ENCODE measurements around the gene ADGRE1. TPM values are rescaled to one million over a fixed set of nuclear protein-coding genes. Genes with fewer than 3 reads are reported as not detected.

ADGRE1 gene
- polyA plus RNA-seq, 3 donors: 0.04 to 0.31 (median 0.14) TPM

DNA sequence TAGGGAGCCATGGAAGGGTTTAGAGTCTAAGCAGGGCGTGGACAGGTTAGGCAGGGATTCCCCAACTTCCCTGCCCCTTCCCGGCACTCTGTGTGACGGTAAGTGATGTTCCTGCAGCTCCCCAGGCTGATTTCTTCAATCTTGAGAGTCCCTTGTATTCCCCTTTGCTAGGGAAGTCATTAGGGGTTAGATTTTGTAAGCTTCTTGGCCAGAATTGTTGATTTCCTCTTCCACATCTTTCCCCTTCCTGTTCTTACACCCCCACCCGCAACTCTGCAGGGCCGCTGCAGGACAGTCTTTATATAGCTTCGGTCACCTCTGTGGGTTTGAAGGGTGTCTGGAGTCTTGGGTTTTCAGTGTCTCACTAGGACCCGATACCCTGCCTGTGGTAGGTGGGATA lies 10.6 kb upstream of the ADGRE1 start:
- DNase-seq (ENCODE audit: low read depth in 3 of 3, low spot score in 2 of 3): no peak

DNA sequence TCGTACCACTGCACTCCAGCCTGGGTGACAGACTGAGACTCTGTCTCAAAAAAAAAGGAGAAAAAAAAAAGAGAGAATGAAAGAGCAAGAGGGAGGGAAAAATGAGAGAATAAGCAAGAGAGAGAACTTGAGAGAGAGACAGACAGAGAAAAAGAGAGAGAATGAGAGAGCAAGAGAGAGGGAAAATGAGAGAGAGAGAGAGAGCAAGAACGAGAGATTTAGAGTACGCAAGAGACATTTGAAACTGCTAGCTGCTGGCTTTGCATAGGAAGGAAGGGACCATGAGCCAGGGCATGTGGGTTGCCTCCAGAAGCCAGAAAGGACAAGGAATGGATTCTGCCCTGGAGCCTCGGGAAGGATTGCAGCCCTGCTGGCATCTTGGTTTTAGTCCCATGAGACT lies 9.6 kb upstream of the ADGRE1 start:
- DNase-seq (ENCODE audit: low read depth in 3 of 3, low spot score in 2 of 3): no peak

DNA sequence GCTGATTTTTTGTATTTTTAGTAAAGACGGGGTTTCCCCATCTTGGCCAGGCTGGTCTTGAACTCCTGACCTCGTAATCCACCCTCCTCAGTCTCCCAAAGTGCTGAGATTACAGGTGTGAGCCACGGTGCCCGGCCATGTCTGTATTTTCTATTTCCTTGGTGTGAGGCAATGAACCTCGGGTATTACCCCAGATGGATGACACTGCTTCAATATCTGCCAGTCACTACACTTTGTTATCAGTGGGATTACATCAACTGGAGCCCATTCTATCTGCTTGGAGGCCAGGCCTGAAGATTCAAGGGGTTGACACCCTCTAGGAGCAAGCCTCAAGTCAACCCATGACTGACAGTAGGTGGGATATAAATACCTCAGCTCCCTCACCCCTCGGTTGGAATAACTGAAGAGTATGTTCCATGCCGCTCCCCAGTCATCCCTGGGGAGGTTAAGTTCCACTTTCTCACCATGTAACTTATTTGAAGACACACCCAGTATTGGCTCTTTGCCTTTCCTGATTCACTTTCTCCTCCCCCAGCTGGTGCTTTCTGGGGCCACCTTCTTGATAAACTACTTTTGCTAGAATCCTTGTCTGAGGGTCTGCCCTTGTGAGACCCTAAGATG lies 992 bp upstream of the ADGRE1 start:
- no peak for DNase-seq (ENCODE audit: low read depth in 3 of 3, low spot score in 2 of 3)

GRCh38 chr19:6888967-6889366 lies 1.6 kb downstream of the ADGRE1 start:
- DNase-seq (ENCODE audit: low read depth in 3 of 3, low spot score in 2 of 3): no peak

GRCh38 chr19:6890401-6890913 lies 3.1 kb downstream of the ADGRE1 start:
- no peak for DNase-seq (ENCODE audit: low read depth in 3 of 3, low spot score in 2 of 3)

DNA sequence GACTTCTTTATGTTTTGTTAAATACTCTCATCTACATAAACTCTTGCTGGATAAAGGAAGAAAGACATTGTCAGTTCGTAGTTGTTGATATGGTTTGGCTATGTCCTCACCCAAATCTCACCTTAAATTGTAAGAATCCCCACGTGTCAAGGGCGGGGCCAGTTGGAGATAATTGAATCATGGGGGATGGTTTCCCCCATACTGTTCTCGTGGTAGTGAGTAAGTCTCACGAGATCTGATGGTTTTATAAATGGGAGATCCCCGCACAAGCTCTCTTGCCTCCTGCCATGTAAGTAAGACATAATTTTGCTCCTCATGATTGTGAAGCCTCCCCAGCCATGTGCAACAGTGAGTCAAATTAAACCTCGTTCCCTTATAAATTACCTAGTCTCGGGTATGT lies 3.6 kb downstream of the ADGRE1 start:
- DNase-seq (ENCODE audit: low read depth in 3 of 3, low spot score in 2 of 3): no peak

DNA sequence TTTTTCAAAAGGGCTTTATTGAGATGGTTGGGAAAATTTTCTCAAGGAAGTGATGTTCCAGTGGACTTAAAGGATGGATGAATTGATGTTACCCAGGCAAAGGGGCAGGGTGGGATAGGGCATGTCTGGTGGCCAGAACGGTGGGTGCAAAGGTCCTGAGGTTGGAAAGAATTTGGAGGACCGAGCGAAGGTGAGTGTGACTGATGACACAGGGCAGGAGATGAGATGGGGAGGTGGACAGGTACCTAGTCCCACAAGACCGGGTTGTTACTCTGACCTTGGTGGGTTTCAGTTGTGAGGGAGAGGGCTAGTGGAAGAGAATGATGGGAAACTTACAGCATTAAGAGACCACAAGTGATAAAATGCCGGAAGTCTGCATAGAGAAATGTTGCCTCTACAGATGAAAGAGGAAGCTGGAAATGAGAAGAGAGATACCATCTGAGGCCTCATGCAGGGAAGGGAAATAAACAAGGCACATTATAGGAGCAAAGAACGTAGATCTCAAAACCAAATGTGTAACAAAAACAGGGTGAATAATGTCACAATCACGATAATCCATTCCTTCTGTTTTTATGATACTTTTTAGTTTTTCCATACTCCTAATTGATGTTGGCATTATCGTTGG lies 4.5 kb downstream of the ADGRE1 start:
- no peak for DNase-seq (ENCODE audit: low read depth in 3 of 3, low spot score in 2 of 3)

- DNase-seq (ENCODE audit: low read depth in 3 of 3, low spot score in 2 of 3): no peak
These were observed 6.9 kb downstream of the ADGRE1 start for GRCh38 chr19:6894313-6894712.

- DNase-seq (ENCODE audit: low read depth in 3 of 3, low spot score in 2 of 3): no peak
These were observed 16.1 kb downstream of the ADGRE1 start for GRCh38 chr19:6903446-6903845.

GRCh38 chr19:6906559-6907060 lies 19.2 kb downstream of the ADGRE1 start:
- DNase-seq (ENCODE audit: low read depth in 3 of 3, low spot score in 2 of 3): no peak

- no peak for DNase-seq (ENCODE audit: low read depth in 3 of 3, low spot score in 2 of 3)
These were observed 24.1 kb downstream of the ADGRE1 start for GRCh38 chr19:6911523-6911922.

DNA sequence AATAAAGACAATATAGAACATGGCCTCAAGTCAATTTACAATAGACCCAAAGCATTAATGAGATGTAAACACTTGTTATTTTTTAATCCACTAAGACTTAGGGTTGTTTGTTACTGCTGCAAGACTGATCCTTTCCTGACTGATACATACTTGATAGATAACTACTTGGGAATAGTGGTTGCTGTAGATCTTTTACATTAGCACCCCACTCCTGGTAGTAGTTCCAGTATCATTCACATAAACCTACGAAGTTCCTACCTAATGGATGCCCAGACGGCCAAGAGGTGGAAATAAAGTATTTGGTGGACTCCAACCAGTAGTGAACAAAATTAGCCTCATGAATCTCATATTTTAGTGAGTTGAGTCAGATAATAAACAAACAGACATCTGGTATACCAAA lies 26.9 kb downstream of the ADGRE1 start:
- no peak for DNase-seq (ENCODE audit: low read depth in 3 of 3, low spot score in 2 of 3)

- DNase-seq (ENCODE audit: low read depth in 3 of 3, low spot score in 2 of 3): no peak
These were observed 29.6 kb downstream of the ADGRE1 start for GRCh38 chr19:6916952-6917351.

DNA sequence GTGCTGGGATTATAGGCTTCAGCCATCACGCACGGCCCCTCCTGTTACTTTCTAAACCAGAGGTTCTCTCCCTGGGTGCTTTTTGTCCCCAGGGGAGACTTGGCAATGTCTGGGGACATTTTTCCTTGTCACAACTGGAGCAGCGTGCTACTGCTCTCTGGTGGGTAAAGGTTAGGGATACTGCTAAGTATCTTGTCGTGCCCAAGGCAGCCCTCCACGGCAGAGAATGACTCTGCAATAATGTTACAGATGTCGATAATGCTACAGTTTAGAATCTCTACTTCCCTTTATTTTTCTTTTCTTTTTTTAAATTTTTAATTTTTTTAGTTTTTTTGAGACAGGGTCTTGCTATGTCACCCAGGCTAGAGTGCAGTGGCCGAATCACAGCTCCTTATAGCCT lies 38.0 kb downstream of the ADGRE1 start:
- no peak for DNase-seq (ENCODE audit: low read depth in 3 of 3, low spot score in 2 of 3)

GRCh38 chr19:6925801-6926751 lies 38.7 kb downstream of the ADGRE1 start:
- no peak for DNase-seq (ENCODE audit: low read depth in 3 of 3, low spot score in 2 of 3)

GRCh38 chr19:6930190-6930589 lies 42.8 kb downstream of the ADGRE1 start:
- DNase-seq (ENCODE audit: low read depth in 3 of 3, low spot score in 2 of 3): no peak

DNA sequence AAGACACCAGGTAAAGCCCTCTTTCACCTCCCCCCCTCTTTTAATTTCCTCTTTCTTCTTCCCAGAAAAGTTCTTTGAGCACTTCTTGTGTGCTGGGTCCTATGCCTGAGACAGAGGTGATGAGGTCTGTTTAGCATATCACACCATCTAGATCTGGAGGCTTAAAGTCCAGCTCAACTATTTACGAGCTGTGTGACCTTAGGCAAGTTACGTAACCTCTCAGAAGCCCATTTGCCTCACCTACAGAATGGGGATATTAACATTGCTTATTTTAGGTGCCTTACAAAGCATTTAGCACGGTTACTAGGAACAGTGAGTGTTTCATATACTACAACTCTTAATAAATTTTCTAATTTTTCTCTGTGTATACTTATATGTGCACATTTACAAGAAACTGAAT lies 47.7 kb downstream of the ADGRE1 start:
- DNase-seq (ENCODE audit: low read depth in 3 of 3, low spot score in 2 of 3): no peak

- DNase-seq (ENCODE audit: low read depth in 3 of 3, low spot score in 2 of 3): no peak
These were observed 48.2 kb downstream of the ADGRE1 start for GRCh38 chr19:6935618-6936017.

DNA sequence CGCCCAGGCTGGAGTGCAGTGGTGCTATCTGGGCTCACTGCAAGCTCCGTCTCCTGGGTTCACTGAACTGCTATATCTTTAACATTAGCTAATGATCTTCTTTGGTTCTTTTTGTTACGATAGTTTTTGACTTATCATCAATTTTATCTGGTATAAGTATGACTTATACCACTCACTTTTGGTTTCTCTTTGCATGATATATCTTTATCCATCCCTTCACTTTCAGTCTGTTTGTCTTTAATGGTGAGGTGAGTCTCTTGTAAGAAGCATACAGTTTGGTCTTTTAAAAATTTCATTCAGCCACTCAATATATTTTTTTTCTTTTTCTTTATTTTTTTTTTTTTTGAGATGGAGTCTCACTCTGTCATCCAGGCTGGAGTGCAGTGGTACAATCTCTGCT lies 58.4 kb downstream of the ADGRE1 start:
- DNase-seq (ENCODE audit: low read depth in 3 of 3, low spot score in 2 of 3): no peak

GRCh38 chr19:6947745-6948144 lies 60.4 kb downstream of the ADGRE1 start:
- DNase-seq (ENCODE audit: low read depth in 3 of 3, low spot score in 2 of 3): no peak

GRCh38 chr19:6948884-6949283 lies 61.5 kb downstream of the ADGRE1 start:
- no peak for DNase-seq (ENCODE audit: low read depth in 3 of 3, low spot score in 2 of 3)

Measured in right renal cortex interstitium (tissue), 3 donors.